22Rv1 (cell line): ENCODE results near the gene ZNF468.
"Not testable (repeated sequence)": the region's sequence is repeated elsewhere in the genome, so short reads cannot be mapped to it uniquely, and the experiment has no call there.

ENCODE experiments used
- CTCF ChIP-seq: fragments of 450-650 bp; IDR thresholded peaks from 2 replicates; pipeline ENCODE4 v1.5.1; 2017; ENCODE audit warnings: mild to moderate bottlenecking
- ZFX ChIP-seq: fragments of 450-650 bp; IDR thresholded peaks from 2 replicates; pipeline ENCODE4 v1.6.1; 2017; ENCODE audit warnings: antibody characterized with exemption, borderline replicate concordance

GRCh38 chr19:52856540-52857377 is 660 bp downstream of the ZNF468 start:
- not testable (repeated sequence) for TF ChIP-seq CTCF, ZFX
